H7 (cell line): Measurements from ENCODE around the gene ASXL1. TPM values are rescaled to one million over a fixed set of nuclear protein-coding genes. Genes with fewer than 3 reads are reported as not detected.

Experiments
- total RNA-seq: library from RNA; depleted of rRNA; stranded (reverse); fragments of >200 nt; shearing (Covaris generic); gene quantifications from 2 replicates; pipeline ENCODE4 v1.2.3, GENCODE V29; 2014; rRNA removed

Gene ASXL1
- total RNA-seq, 1 experiment from 2014 or later = 14.3 TPM

Other genes starting within 250 kb of the ASXL1 start
- 36.9 and 41.9 TPM in 2 replicates for gene TM9SF4, start 248.6 kb upstream of the ASXL1 start, total RNA-seq
- 8.5 and 10.0 TPM in 2 replicates for gene PLAGL2, start 150.6 kb upstream of the ASXL1 start, total RNA-seq
- gene POFUT1, start 150.5 kb upstream of the ASXL1 start, total RNA-seq = 25.9 and 40.3 TPM in 2 replicates
- 8.4 and 9.5 TPM in 2 replicates for gene KIF3B, start 80.7 kb upstream of the ASXL1 start, total RNA-seq
- 26.6 and 28.1 TPM in 2 replicates for gene NOL4L, start 227.0 kb downstream of the ASXL1 start, total RNA-seq